K562 (cell line): Measurements from ENCODE around the gene TFRC. TPM values are rescaled to one million over a fixed set of nuclear protein-coding genes. Genes with fewer than 3 reads are reported as not detected.

Experiments used
- ATAC-seq: fragments of 200-7000 bp; cut with Tn5 transposase; 3 replicates; pipeline ENCODE4 v1.9.1; 2020; ENCODE audit warnings: moderate library complexity
- BruUV-seq: library from RNA; stranded (reverse); fragments of 400-500 nt; replicated peaks from 2 replicates; lab custom pipeline; 2021; lab: Mats Ljungman, UMichigan
- CTCF ChIA-PET: fragments of 300-600 bp; formaldehyde crosslinking; extraction: SDS; loops from one replicate; lab custom pipeline; 2021; ENCODE audit warnings: low intra/inter-chr PET ratio; lab: Yijun Ruan, JAX
- POLR2A ChIA-PET: fragments of 300-600, 350-650 bp; sonication (Branson Sonifier 250); formaldehyde crosslinking; extraction: SDS; loops from one replicate; lab custom pipeline; 2021; ENCODE audit warnings: antibody characterized with exemption, inconsistent platforms; lab: Yijun Ruan, JAX
- DNase-seq, 4 experiments: peaks; one replicate each; pipeline versions ENCODE4 v3.0.0 to v3.0.0-alpha.2; 2011 to 2018; ENCODE audit warnings: low spot score in 3 of 4, mixed read lengths in 3 of 4; ENCODE audit errors: extremely low read depth in 1 of 4
- FAIRE-seq: peaks from 2 replicates; lab custom pipeline; 2011; peaks lifted over from hg19 to GRCh38; lab: Jason Lieb, UNC
- H2AFZ ChIP-seq: 2 replicates; pipeline ENCODE4 v1.6.0; 2011; ENCODE audit warnings: low read depth, low read length, control low read depth, inconsistent platforms
- H3K27ac ChIP-seq: fragments of 200-600 bp; 3 replicates; pipeline ENCODE4 v1.8.0; 2011; ENCODE audit warnings: low read depth, mild to moderate bottlenecking, control low read depth, inconsistent platforms, low read length, moderate library complexity, mixed read lengths; ENCODE audit errors: extremely low read depth
- H3K27me3 ChIP-seq, 2 experiments: fragments of 300-600 bp in 1 of 2; 2 replicates in 1 of 2; 3 replicates in 1 of 2; pipeline versions ENCODE4 v1.6.0 to v1.8.0; 2011; ENCODE audit warnings: inconsistent platforms in 2 of 2, low read length in 2 of 2, mild to moderate bottlenecking in 1 of 2, mixed read lengths in 1 of 2, moderate library complexity in 1 of 2; ENCODE audit not compliant: control insufficient read depth in 2 of 2, insufficient read depth in 2 of 2
- H3K36me3 ChIP-seq: fragments of 300-600 bp; 3 replicates; pipeline ENCODE4 v1.8.0; 2011; ENCODE audit warnings: mild to moderate bottlenecking, low read length, inconsistent platforms; ENCODE audit not compliant: control insufficient read depth, insufficient read depth
- H3K4me1 ChIP-seq, 2 experiments: fragments of 200-600 bp in 1 of 2; replicated peaks in 1 of 2; 2 replicates in 1 of 2; 3 replicates in 1 of 2; pipeline versions ENCODE4 v1.5.1 to v1.8.0; 2011; ENCODE audit warnings: inconsistent platforms in 2 of 2, low read length in 2 of 2, mild to moderate bottlenecking in 1 of 2, mixed read lengths in 1 of 2, moderate library complexity in 1 of 2; ENCODE audit not compliant: control insufficient read depth in 2 of 2, insufficient read depth in 2 of 2
- H3K4me2 ChIP-seq: 2 replicates; pipeline ENCODE4 v1.6.1; 2011; ENCODE audit warnings: low read length, control low read depth, inconsistent platforms, mixed read lengths; ENCODE audit not compliant: insufficient read depth
- H3K4me3 ChIP-seq: fragments of 200-600 bp; sonication (generic), shearing (Covaris generic); 2 replicates; pipeline ENCODE4 v1.5.1; 2016; ENCODE audit warnings: control low read depth, inconsistent platforms
- H3K79me2 ChIP-seq: fragments of 200-600 bp; 3 replicates; pipeline ENCODE4 v1.8.0; 2011; ENCODE audit warnings: low read length, inconsistent platforms; ENCODE audit not compliant: control insufficient read depth, insufficient read depth
- H3K9ac ChIP-seq, 2 experiments: 2 replicates each; pipeline versions ENCODE4 v1.6.0 to v1.6.1; 2011; ENCODE audit warnings: low read depth in 2 of 2, low read length in 2 of 2, control low read depth in 1 of 2, inconsistent platforms in 1 of 2, mild to moderate bottlenecking in 1 of 2, mixed read lengths in 1 of 2; ENCODE audit not compliant: insufficient read depth in 1 of 2
- H3K9me1 ChIP-seq: one replicate; pipeline ENCODE4 v1.6.0; 2011; ENCODE audit warnings: inconsistent platforms, mild to moderate bottlenecking, low read length, moderate library complexity; ENCODE audit not compliant: control insufficient read depth, insufficient read depth
- H3K9me3 ChIP-seq: replicated peaks from 2 replicates; pipeline ENCODE4 v1.5.1; 2011; ENCODE audit warnings: low read depth, low read length, inconsistent platforms; ENCODE audit not compliant: control insufficient read depth, insufficient read depth
- H4K20me1 ChIP-seq: replicated peaks from 2 replicates; pipeline ENCODE4 v1.6.1; 2011; ENCODE audit warnings: low read length, inconsistent platforms, mixed read lengths; ENCODE audit not compliant: control insufficient read depth, insufficient read depth
- FOXJ3 ChIP-seq: sonication (generic); formaldehyde crosslinking; IDR thresholded peaks from 2 replicates; pipeline ENCODE4 v1.4.0; 2020; ENCODE audit warnings: mild to moderate bottlenecking, missing genetic modification reagents
- GTF2B ChIP-seq: IDR thresholded peaks from 2 replicates; pipeline ENCODE4 v1.6.1; 2011; ENCODE audit not compliant: insufficient read length; ENCODE audit errors: extremely low read depth
- SMAD4 ChIP-seq: fragments of 250-450 bp; sonication (Bioruptor Pico); conservative IDR thresholded peaks from 2 replicates; pipeline ENCODE4 v1.8.0; 2021; ENCODE audit warnings: inconsistent platforms, mild to moderate bottlenecking, moderate library complexity
- TAF1 ChIP-seq: IDR thresholded peaks from 2 replicates; pipeline ENCODE4 v1.6.1; 2011; ENCODE audit warnings: mild to moderate bottlenecking, low read length, moderate library complexity; ENCODE audit not compliant: insufficient read depth, control insufficient read depth, severe bottlenecking; ENCODE audit errors: extremely low read depth
- ZBTB40 ChIP-seq, 2 experiments: fragments of 450-650 bp in 1 of 2; sonication (generic) in 1 of 2; formaldehyde crosslinking in 1 of 2; IDR thresholded peaks; 2 replicates each; pipeline versions ENCODE4 v1.7.1 to v1.9.0; 2016 to 2022; ENCODE audit warnings: inconsistent platforms in 1 of 2, mild to moderate bottlenecking in 1 of 2, missing genetic modification reagents in 1 of 2
- ZKSCAN1 ChIP-seq: fragments of 150-350 bp; IDR thresholded peaks from 2 replicates; pipeline ENCODE4 v1.6.1; 2016; ENCODE audit warnings: low read depth, low read length
- ZNF143 ChIP-seq: sonication (generic); formaldehyde crosslinking; IDR thresholded peaks from 2 replicates; pipeline ENCODE4 v1.9.0; 2022; ENCODE audit warnings: mild to moderate bottlenecking, missing genetic modification reagents
- ZNF79 ChIP-seq: fragments of 250-450 bp; sonication (Bioruptor Pico); IDR thresholded peaks from 2 replicates; pipeline ENCODE4 v1.4.0; 2020; ENCODE audit warnings: low read depth, mild to moderate bottlenecking, moderate library complexity
- WGBS: fragments of 100-300 bp; shearing (Covaris generic); methylation state at CpG from one replicate; pipeline ENCODE4 v1.1.6; 2016; ENCODE audit warnings: low coverage, mixed read lengths; ENCODE audit not compliant: insufficient coverage; ENCODE audit errors: missing lambda C conversion rate; 5-methylcytosine and 5-hydroxymethylcytosine counted together
- in situ Hi-C: fragments of 300-500 bp; cut with MboI; formaldehyde crosslinking; loops from 4 replicates; pipeline ENCODE4 v1.15.0; 2018; ENCODE audit warnings: inconsistent platforms, mixed read lengths
- intact Hi-C: fragments of 100-400 bp; cut with micrococcal nuclease; formaldehyde crosslinking; loops from 2 replicates; pipeline ENCODE4 v1.14.2; 2022
- polyA plus RNA-seq, 8 experiments: library from polyadenylated mRNA; depleted of rRNA in 4 of 8; stranded (reverse) in 5 of 8; unstranded in 3 of 8; fragments of >200 nt; fragmentation: Nextera tagmentation in 2 of 8; fragmentation: Illumina TruSeq in 1 of 8; extraction: Ambion mirVana in 2 of 8; extraction: Trizol in 1 of 8; gene quantifications; 2 replicates each; pipeline versions ENCODE4 v1.2.1 to v1.2.3, GENCODE V29; 2011 to 2014; ENCODE audit warnings: inconsistent platforms in 1 of 8, missing spikeins in 1 of 8
- total RNA-seq, 7 experiments: library from RNA; depleted of rRNA in 6 of 7; stranded (reverse); fragments of >200 nt in 6 of 7; fragmentation: Illumina TruSeq in 2 of 7; extraction: Trizol in 2 of 7; gene quantifications; 2 replicates each; pipeline versions ENCODE4 v1.2.1 to v1.2.3, GENCODE V29; 2011 to 2021; ENCODE audit warnings: low replicate concordance in 1 of 7
- TF ChIP-seq, protein P1 (sequence below): sonication (generic); formaldehyde crosslinking; IDR thresholded peaks from 2 replicates; pipeline ENCODE4 v1.5.0; 2020; ENCODE audit warnings: missing genetic modification reagents

Gene TFRC
- total and polyA plus RNA-seq, 9 of the 15 experiments (the other 6 are each of a cell fraction or from before 2014, with no cell fraction given) = 149 to 679 (median 332) TPM

DNA sequence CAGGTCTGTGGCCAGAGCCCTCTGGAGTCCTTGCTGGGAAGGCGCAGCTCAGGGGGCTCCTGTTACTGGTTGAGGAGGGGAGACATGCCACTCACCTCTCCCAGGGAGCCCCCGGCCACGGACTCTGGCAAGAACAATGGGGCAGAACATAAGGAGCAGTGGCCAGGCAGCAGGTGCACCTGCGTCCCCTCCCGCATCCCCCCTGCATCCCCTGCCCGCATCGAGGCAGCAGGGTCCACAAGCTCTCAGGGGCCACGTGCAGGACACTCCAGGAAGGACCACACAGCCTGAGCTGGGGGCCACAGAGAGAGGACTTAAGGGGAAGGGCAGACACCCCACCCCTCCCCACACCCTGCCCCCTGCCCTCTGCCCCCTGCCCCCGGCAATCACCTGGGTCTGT is 73.0 kb downstream of the TFRC start:
- H3K27ac ChIP-seq = no peak overlapping the region
- ATAC-seq = peak; percentile 33; the same call in 1 of the 3 replicates
- TF ChIP-seq, protein P1, sequence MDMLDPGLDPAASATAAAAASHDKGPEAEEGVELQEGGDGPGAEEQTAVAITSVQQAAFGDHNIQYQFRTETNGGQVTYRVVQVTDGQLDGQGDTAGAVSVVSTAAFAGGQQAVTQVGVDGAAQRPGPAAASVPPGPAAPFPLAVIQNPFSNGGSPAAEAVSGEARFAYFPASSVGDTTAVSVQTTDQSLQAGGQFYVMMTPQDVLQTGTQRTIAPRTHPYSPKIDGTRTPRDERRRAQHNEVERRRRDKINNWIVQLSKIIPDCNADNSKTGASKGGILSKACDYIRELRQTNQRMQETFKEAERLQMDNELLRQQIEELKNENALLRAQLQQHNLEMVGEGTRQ (CRISPR knock-in tag) = no peak
- TF ChIP-seq ZKSCAN1 (no peak), SMAD4 (no peak), ZNF143 (CRISPR knock-in tag) (no peak), GTF2B (no peak), ZNF79 (CRISPR knock-in tag) (no peak), FOXJ3 (CRISPR knock-in tag) (no peak), TAF1 (no peak), ZBTB40 (IDR thresholded peaks at IDR 0.05) (no peak), ZBTB40 (CRISPR knock-in tag; IDR thresholded peaks at IDR 0.05) (no peak)

More for the DNA sequence above, 73.0 kb downstream of the TFRC start:
- POLR2A ChIA-PET = interaction anchor here (0.7 kb wide), 1 partner anchor 311 kb away, joined by 4 read pairs; no protein-coding TSS in a partner anchor
- H3K9ac ChIP-seq = no peak overlapping the region
- H3K4me2 ChIP-seq = no peak overlapping the region; the same call in 1 of the 2 replicates
- H3K4me3 ChIP-seq = no peak overlapping the region
- intact Hi-C loops (no loop called here), in situ Hi-C loops (no loop called here)
- WGBS = 20% methylated on average over 4 of the region's 9 CpGs
- BruUV-seq = no TSS peak
- peaks cover 0 to 4% of the 10 kb centered on the region in 2 experiments; a peak in 3 of 5 replicates for H3K4me1 ChIP-seq
- DNase-seq (no peak), FAIRE-seq (no peak)
- H3K36me3 ChIP-seq = no peaks in the 10 kb centered on the region
- H3K9me1 ChIP-seq = no peaks in the 10 kb centered on the region
- 0 out of 2 replicates have a peak, but pooled peaks cover 2% of the 10 kb centered on the region for H3K9me3 ChIP-seq
- H3K27me3 ChIP-seq = peaks cover 10 to 34% of the 10 kb centered on the region in 2 experiments
- H4K20me1 ChIP-seq = no peaks in the 10 kb centered on the region
- H3K79me2 ChIP-seq = no peaks in the 10 kb centered on the region
- 0 out of 2 replicates have a peak overlapping the region, but pooled peaks have one; percentile 54 for H2AFZ ChIP-seq
- CTCF ChIA-PET = no interaction called here
